HAP-1 (cell line): ENCODE measurements around the gene SNX32.
A peak's percentile ranks its signal among the peaks of the same experiment; 100 is the strongest.

Experiments used
- DNase-seq, 2 experiments: peaks; one replicate each; pipeline ENCODE4 v3.0.0-alpha.2; 2016 to 2020; ENCODE audit warnings: low spot score in 2 of 2
- H3K27me3 ChIP-seq: fragments of 250-450 bp; sonication (Bioruptor Pico); 2 replicates; pipeline ENCODE4 v1.5.1; 2020; ENCODE audit warnings: low read depth, mild to moderate bottlenecking, moderate library complexity
- H3K36me3 ChIP-seq: fragments of 250-450 bp; sonication (Bioruptor Pico); replicated peaks from 2 replicates; pipeline ENCODE4 v1.5.1; 2020; ENCODE audit warnings: mild to moderate bottlenecking
- H3K4me1 ChIP-seq: fragments of 250-450 bp; sonication (Bioruptor Pico); 2 replicates; pipeline ENCODE4 v1.5.1; 2020; ENCODE audit warnings: mild to moderate bottlenecking
- H3K4me3 ChIP-seq: fragments of 250-450 bp; sonication (Bioruptor Pico); 2 replicates; pipeline ENCODE4 v1.5.1; 2020; ENCODE audit warnings: mild to moderate bottlenecking, moderate library complexity
- H3K9me3 ChIP-seq: fragments of 250-450 bp; sonication (Bioruptor Pico); 2 replicates; pipeline ENCODE4 v1.5.1; 2020; ENCODE audit warnings: mild to moderate bottlenecking, moderate library complexity
- in situ Hi-C: fragments of 300-500 bp; cut with MboI; formaldehyde crosslinking; loops from 3 replicates; pipeline ENCODE4 v1.14.3; 2020; ENCODE audit warnings: low sequenced_read_pairs, inconsistent platforms, mixed read lengths

The SNX32 gene

DNA sequence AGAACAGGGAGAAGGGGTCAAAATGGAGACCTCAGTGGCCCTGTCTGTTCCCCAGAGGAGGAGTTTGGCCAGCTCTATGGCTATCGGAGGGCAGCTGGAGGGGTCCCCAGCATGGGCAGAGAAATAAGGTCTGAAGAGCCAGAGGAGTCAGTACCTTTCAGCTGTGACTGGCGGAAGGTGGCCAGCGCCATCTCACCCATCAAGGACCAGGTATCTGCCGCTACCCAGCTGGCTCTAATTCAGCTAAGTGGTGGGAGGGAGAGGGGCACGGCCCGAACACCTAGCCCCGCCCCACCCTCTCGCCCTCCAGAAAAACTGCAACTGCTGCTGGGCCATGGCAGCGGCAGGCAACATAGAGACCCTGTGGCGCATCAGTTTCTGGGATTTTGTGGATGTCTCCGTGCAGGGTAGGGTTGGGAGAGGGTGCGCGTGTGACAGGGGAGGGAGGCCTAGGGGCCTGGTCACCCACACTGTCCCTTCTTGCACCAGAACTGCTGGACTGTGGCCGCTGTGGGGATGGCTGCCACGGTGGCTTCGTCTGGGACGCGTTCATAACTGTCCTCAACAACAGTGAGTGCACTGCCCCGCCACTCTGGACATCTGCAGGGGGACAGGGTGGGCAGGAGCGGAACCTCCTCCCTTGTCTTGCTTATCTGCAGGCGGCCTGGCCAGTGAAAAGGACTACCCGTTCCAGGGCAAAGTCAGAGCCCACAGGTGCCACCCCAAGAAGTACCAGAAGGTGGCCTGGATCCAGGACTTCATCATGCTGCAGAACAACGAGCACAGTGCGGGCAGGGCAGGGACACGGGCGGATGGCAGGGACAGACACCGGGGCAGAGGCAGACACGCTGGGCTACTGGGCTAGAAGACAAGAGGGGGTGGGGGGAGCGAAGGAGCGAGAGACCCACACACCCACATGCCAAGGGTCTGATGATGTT, 48.6 kb downstream of the SNX32 start:
- peaks cover 48% of the 10 kb centered on the region for H3K36me3 ChIP-seq
- DNase-seq = no peak
- H3K9me3 ChIP-seq = no peaks in the 10 kb centered on the region
- in situ Hi-C loops = loop anchor here (5.0 kb wide), 1 partner anchor 105 kb away; no protein-coding TSS in a partner anchor
- peaks cover 3% of the 10 kb centered on the region for H3K4me1 ChIP-seq
- H3K4me3 ChIP-seq = no peak overlapping the region
- no peaks in the 10 kb centered on the region for H3K27me3 ChIP-seq

DNA sequence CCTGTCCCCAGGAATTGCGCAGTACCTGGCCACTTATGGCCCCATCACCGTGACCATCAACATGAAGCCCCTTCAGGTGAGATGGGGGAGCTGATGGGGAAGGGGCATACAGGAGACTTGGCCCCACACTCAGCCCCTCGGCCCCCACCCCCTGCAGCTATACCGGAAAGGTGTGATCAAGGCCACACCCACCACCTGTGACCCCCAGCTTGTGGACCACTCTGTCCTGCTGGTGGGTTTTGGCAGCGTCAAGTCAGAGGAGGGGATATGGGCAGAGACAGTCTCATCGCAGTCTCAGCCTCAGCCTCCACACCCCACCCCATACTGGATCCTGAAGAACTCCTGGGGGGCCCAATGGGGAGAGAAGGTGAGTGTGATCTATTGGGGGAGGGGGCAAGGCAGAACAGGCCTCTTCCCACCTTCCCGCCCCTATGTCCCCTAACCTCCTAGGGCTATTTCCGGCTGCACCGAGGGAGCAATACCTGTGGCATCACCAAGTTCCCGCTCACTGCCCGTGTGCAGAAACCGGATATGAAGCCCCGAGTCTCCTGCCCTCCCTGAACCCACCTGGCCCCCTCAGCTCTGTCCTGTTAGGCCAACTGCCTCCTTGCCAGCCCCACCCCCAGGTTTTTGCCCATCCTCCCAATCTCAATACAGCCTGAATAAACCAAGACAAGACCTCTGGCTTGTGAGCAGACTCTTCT, 49.4 kb downstream of the SNX32 start:
- Histone ChIP-seq H3K27me3 (no peaks in the 10 kb centered on the region), H3K4me1 (peaks cover 7% of the 10 kb centered on the region), H3K9me3 (no peaks in the 10 kb centered on the region), H3K36me3 (peaks cover 48% of the 10 kb centered on the region), H3K4me3 (no peak overlapping the region)
- in situ Hi-C loops = loop anchor here (5.0 kb wide), 1 partner anchor 104 kb away; no protein-coding TSS in a partner anchor
- DNase-seq = no peak

DNA sequence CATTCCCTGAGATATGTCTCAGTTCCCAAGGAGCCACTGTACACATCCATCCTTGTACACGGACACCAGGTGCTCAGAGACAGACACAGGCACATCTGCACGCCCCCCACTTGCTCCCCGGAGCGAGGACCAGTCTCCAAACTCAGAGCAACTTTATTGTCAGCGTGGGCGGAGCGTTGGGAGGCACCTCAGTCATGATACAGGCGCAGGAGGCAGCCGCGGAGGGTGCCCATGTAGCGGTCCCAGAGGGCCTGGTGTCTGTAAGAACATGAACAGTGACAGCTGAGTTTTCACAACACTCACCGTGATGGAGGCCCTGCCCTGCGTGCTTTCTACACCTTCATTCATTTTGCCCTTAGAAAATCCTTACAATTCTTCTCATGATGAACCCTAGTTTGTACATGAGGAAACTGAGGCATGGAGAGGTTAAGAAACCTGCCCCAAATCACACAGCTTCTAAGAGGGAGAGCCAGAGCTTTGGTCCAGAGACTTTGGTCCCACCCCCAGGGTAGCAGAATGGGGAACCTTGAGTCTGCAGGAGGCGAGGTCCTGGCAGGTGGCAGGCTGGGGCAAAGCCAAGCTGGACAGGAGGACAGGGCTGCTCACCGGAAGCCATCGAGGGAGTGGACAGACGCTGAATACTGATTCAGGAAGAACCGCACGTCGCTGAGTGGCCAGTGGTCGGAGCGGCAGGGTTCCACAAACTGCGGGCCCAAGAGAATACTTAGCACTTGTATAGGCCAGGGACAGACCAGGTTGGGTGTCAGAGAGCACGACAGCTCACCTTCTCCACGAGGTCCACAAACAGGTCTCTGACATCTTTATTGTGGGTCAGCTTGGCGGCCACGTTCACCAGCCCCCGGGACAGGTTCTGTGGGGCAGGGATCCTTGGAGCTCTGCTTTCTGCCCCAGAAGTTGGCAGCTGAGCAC, 50.3 kb downstream of the SNX32 start:
- Histone ChIP-seq H3K4me3 (no peak overlapping the region), H3K36me3 (peaks cover 48% of the 10 kb centered on the region), H3K4me1 (peaks cover 12% of the 10 kb centered on the region), H3K9me3 (no peaks in the 10 kb centered on the region), H3K27me3 (no peaks in the 10 kb centered on the region)
- in situ Hi-C loops = loop anchor here (5.0 kb wide), 1 partner anchor 103 kb away; no protein-coding TSS in a partner anchor
- no peak for DNase-seq

DNA sequence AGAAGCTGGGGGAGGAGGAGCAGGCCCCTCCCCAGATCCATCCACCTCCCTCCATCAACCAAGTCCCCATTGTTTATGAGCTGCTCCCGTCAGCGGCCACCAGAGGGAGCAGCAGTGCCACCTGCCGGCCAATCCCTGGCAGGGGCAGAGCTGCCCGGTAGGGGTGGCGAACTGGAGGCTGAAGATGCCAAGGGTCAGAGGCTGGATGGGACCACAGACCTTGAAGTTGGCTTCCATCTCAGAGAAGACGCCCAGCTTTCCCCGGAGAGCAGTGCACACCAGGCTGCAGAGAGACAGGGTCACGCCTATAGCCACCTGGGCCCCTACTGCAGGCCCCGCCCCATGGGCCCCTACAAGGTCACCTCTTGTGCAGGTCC, 50.9 kb downstream of the SNX32 start:
- peak; percentile 63 to 87 for DNase-seq

DNA sequence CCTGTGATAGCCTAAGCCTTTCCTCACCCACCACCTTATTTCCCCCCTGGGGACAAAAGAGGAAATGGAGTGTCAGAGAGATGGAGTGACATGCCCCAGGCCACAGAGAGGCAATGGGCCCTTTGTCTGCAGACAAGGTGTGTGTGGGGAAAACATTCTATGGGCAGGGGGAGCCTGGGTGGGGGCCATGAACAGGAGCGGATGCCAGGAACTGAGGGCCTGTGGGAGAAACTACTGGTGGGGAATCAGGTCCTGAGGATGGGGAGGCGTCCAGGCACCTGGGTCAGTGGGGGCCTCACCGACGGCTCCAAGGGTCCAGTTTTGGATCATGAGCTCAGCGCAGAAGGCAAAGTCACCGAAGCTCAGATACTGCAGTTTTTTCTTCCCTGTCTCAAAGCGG, 51.5 kb downstream of the SNX32 start:
- H3K36me3 ChIP-seq = peaks cover 48% of the 10 kb centered on the region
- in situ Hi-C loops = no loop called here
- H3K4me1 ChIP-seq = peaks cover 23% of the 10 kb centered on the region

More for the DNA sequence above, 50.9 kb downstream of the SNX32 start:
- in situ Hi-C loops = loop anchor here (5.0 kb wide), 1 partner anchor 103 kb away; no protein-coding TSS in a partner anchor
- Histone ChIP-seq H3K4me3 (no peak overlapping the region), H3K36me3 (peaks cover 48% of the 10 kb centered on the region), H3K27me3 (no peaks in the 10 kb centered on the region), H3K9me3 (no peaks in the 10 kb centered on the region), H3K4me1 (peaks cover 18% of the 10 kb centered on the region)

DNA sequence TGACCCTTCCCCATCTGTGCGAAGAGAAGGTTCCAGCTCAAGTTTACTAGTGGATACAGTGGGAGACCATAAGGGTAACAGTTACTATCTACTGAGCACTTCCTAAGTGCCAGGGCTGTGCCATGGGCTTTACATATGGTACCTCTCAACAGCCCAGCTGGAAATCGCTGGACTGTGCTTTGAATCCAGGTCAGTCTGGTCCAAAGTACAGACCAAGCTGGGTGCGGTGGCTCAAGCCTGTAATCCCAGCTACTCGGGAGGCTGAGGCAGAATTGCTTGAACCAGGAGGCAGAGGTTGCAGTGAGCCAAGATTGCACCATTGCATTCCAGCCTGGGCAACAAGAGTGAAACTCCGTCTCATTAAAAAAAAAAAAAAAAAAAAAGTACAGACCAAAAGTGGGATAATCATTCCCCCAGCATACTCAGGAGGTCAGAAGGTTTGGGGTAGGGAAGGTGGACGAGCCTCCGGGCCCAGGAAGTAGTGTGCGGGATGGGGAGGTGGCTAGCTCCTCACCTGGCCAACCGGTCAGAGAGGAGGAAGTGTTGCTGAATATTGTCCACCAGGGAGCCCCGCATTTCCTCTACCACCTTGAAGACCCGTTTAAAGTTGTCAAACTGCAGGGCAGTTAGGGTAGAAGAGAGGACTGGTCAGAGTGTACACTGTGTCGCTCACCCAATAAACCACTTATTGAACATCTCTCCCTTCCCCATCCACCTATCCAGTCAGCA, 52.2 kb downstream of the SNX32 start:
- no peak for DNase-seq
- Histone ChIP-seq H3K9me3 (no peaks in the 10 kb centered on the region), H3K4me3 (no peak overlapping the region), H3K36me3 (peaks cover 52% of the 10 kb centered on the region), H3K4me1 (peaks cover 24% of the 10 kb centered on the region), H3K27me3 (no peaks in the 10 kb centered on the region)
- in situ Hi-C loops = no loop called here

More for the DNA sequence above, 51.5 kb downstream of the SNX32 start:
- DNase-seq = no peak
- no peak overlapping the region for H3K4me3 ChIP-seq
- no peaks in the 10 kb centered on the region for H3K9me3 ChIP-seq
- H3K27me3 ChIP-seq = no peaks in the 10 kb centered on the region

DNA sequence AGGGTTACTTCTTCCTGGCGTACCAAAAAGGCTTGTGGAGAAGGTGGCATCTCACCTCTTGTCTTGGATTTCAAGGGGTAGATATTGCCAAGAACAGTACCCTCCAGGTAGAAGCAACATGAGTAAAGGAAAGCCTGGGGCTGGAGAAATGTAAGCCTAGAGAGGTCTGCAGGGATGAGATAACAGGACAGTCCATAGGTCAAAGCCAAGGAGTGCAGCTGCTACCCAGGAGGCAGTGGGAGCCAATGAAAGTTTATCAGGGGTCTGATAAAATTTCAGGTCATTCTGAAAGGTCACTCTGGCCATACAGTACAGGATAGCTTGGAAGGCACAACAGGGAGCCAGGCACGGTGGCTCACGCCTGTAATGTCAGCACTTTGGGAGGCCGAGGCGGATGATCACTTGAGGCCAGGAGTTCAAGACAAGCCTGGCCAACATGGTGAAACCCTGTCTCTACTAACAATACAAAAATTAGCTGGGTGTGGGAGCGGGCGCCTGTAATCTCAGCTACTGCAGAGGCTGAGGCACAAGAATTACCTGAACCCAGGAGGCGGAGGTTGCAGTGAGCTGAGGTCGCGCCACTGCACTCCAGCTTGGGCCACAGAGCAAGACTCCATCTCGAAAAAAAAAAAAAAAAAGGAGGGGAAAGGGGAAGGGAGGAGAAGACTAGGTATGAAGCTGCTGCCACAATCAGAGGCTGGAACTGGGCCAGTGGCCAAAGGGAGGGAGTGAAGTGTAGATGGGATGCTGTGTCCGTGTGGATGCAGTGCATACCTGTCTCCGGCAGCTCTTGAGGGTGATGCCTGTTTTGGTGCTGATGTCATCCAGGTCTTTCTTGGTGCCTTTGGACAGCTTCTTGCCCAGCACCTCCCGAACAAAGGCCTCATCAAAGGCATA, 53.3 kb downstream of the SNX32 start:
- no peaks in the 10 kb centered on the region for H3K27me3 ChIP-seq
- in situ Hi-C loops = no loop called here
- peak overlapping the region; percentile 87 for H3K4me3 ChIP-seq
- no peak for DNase-seq
- peaks cover 60% of the 10 kb centered on the region for H3K36me3 ChIP-seq
- no peaks in the 10 kb centered on the region for H3K9me3 ChIP-seq
- H3K4me1 ChIP-seq = peaks cover 27% of the 10 kb centered on the region

DNA sequence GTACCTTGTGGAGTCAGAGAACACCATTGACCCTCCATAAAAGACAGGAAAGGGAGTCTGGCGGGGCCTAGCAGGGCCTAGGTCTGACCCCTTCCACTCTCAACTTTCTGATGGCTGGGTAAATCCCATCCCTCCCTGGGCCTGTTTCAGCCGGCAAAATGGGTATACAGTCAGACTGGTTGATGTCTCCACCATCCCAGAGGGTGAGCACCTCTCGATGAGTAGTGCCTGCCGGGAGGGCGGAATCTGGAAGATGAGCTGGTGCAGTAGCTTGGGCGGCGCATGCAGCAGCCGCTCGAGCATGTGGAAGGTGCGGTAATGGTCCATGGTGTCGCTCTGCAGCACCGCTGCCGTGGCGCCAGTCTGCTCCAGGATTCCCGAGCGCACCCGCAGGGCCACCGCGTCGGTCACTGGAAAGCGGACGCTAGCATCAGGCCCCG, 54.0 kb downstream of the SNX32 start:
- in situ Hi-C loops = no loop called here
- Histone ChIP-seq H3K4me3 (peak overlapping the region; percentile 87), H3K9me3 (no peaks in the 10 kb centered on the region), H3K36me3 (peaks cover 60% of the 10 kb centered on the region), H3K4me1 (peaks cover 29% of the 10 kb centered on the region), H3K27me3 (no peaks in the 10 kb centered on the region)
- no peak for DNase-seq

DNA sequence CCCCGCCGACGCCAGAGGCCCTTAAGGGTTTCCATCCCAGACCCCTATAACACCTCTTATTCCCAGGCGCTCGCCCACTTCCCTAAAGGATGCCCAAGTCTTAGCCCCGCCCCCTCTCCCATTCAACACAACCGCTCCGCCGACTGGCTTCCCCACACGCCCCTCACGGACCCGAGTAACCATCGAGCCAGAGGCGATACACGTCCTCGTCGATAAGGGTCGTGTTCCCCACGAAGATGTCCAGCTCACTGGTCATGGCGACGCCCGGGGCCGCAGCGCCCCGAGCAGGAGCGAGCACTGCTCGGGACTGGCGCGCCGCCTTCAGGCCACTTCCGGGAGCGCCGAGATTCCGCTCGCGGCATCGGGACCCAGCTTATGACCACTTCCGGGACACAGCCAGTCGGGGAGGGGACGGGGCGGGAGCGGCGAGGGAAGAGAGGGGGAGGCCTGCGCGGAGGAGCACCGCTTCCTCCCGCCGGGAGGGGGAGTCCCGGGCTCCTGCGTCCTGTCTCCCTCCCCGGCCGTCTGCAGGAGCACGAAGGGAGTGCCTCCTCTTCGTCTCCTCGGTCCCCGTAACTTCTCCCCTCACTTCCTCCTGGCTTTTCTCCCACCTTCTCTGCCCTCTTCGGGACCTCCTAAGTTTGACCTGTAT, 54.5 kb downstream of the SNX32 start, which contains the start of gene FIBP:
Gene FIBP, minus strand, starts transcription at position 309 of the 652 bp plus-strand sequence. Its CDS starts 53 bp downstream, at position 256.
- Histone ChIP-seq H3K4me3 (peak within 1 kb of the TSS; percentile 87), H3K36me3 (peaks cover 61% of the 10 kb centered on the region), H3K27me3 (no peaks in the 10 kb centered on the region), H3K4me1 (peaks cover 29% of the 10 kb centered on the region), H3K9me3 (no peaks in the 10 kb centered on the region)
- peak; percentile 96 to 99 for DNase-seq
- in situ Hi-C loops = no loop called here

DNA sequence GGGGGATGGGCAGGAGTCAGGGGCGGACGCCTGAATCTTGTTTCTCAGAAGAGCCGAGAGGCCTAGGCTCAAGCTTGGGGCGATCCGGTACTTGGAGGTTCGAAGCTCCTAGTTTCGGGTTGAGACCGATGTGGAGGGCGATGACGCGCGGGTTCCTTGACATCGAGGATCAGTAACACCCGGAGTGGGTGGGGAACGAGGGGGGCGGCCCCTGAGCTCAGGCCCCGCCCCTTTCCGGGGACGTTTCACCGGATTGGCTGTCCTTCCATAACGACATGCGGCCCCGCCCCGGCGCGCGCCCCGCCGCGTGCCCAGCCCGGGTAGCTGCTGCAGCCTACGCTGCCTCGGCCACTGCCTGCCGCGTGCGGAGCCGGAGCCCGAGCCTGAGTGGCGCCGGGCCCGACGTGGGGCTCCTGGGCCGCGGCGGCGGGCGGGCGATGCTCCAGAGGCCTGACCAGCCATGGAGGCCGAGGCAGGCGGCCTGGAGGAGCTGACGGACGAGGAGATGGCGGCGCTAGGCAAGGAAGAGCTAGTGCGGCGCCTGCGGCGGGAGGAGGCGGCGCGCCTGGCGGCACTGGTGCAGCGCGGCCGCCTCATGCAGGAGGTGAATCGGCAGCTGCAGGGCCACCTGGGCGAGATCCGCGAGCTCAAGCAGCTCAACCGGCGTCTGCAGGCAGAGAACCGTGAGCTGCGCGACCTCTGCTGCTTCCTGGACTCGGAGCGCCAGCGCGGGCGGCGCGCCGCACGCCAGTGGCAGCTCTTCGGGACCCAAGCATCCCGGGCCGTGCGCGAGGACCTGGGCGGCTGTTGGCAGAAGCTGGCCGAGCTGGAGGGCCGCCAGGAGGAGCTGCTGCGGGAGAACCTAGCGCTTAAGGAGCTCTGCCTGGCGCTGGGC, 56.8 kb downstream of the SNX32 start, which contains the start of gene CCDC85B:
Gene CCDC85B, plus strand, starts transcription at position 350 of the 895 bp plus-strand sequence. Its CDS starts 111 bp downstream, at position 461.
- Histone ChIP-seq H3K36me3 (peaks cover 41% of the 10 kb centered on the region), H3K4me3 (peak within 1 kb of the TSS; percentile 77), H3K27me3 (no peaks in the 10 kb centered on the region), H3K4me1 (peaks cover 27% of the 10 kb centered on the region), H3K9me3 (no peaks in the 10 kb centered on the region)
- DNase-seq = peak; percentile 90 to 98
- in situ Hi-C loops = no loop called here
